HG03097 (cell line): Measurements from ENCODE around the gene DENND5B.
"Not testable (repeated sequence)": the region's sequence is repeated elsewhere in the genome, so short reads cannot be mapped to it uniquely, and the experiment has no call there.

Source experiments
- ATAC-seq: cut with Tn5 transposase; IDR thresholded peaks from one replicate; pipeline ENCODE4 v1.9.1; 2021; ENCODE audit not compliant: unreplicated experiment, low FRiP score

Gene DENND5B

DNA sequence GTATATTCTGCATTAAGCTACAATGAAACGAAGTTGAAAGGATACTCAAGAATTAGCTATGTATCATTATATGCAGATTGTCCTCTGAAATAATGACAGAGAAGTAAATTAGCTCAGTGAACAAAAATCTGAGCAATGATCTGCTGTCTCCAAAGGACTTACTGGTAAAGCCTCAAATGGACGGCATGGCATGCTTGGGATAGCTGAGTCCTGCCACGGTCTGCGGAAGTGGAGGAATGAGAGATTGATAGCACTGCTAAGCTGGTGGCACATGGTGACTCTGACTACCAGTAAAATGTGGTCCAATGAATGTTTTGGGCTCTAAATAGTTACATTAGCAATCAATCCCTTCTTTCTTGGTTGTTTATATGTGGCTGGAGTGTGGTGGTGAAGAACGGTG lies 3.7 kb upstream of the DENND5B start:
- ATAC-seq, result no peak

- ATAC-seq, result peak; percentile 9
Observed at GRCh38 chr12:31591380-31591901, 505 bp upstream of the DENND5B start.

DNA sequence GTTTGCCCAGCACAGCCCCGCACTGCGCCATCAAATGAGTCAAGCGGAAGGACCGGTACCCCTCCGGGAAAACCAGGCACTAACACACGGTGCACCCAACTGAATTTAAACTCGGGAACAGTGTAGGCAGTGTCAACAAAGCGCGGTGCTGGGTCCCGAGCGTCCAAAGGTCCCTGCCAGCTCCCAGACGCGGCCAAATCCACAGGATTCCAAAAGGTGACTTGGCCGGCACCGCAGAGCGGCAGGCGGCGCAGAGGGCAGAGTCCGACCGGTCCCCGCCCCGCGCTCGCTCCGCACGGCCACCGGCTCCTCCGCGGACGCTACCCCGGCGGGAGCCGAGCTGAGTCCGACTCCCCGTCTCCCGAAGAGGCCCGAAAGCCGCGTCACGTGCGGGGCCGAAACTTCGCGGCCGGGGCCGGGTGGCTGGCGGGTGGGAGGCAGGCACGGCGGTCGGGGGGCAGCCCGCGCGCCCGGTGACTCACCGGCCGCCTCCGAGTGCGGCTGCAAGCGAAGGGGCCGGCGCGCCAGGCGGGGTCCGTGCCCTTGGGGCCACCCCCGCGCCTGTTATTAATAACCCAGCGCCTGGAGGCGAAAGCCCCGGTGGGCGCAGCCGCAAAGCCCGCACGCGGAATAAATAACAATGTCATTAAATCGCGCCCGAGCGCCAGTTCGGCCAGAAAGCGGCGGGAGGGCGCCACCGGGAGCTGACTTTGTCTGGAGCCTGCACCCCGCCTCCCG lies 863 bp downstream of the DENND5B start:
- ATAC-seq, result peak; percentile 36

GRCh38 chr12:31589598-31589903 lies 1.4 kb downstream of the DENND5B start:
- ATAC-seq, result no peak

GRCh38 chr12:31588976-31589375 lies 2.0 kb downstream of the DENND5B start:
- no peak for ATAC-seq

DNA sequence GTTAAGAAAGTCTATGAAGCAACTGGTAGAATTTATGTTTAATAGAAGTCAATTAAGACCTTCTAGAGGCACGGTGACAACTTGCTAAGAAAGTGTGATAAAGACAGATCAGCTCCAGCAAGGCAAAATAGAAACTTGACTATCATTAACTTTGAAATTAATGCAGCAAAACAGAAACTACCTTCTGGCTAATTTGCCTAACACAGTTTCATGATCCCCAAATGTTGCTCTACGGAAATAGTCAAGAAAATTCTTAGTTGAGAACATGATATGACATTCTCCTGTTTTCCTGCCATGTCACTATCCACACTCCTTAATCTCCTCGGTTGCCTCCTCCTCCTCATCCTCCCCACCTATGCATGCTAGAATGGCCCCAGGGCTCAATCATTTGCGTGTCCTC lies 4.2 kb downstream of the DENND5B start:
- no peak for ATAC-seq

- ATAC-seq, result no peak
Observed at GRCh38 chr12:31585895-31586294, 5.0 kb downstream of the DENND5B start.

DNA sequence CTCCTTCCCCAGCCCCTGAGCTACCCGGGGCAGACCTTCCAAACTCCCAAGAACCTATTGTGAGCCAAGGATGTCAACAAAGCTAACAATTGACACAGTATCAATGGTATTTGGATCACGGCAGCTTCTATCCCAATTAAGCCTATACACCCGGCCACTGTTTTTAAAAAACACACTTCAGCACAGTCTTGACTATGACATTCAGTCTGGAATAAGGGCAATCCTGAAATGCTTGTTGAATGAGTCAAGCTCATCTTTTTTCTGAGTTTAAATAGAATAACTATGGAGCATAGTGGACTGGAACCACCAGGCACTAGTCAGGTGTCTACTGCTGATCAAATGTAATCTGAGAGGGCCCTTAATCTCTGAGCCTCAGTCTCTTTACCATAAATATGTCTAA lies 5.7 kb downstream of the DENND5B start:
- no peak for ATAC-seq

- no peak for ATAC-seq
Observed at GRCh38 chr12:31584782-31585181, 6.2 kb downstream of the DENND5B start.

DNA sequence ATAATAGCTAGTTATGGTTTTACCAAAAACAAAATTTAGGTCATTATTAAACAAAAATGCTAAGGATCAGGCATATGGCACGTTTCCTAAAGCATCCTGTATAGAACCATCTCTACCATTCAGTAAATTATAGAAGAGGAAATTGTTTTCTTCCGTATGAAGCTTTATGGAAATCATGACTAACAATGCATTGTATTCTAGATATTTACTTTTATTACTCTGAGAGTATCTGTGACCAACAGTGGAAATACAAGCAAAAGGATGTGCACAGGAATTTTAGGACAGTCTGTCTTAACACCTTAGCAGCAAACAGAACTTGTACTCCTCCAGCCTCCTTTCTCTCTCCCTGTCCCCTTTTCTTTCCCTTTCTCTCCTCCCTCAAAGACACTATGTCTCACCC lies 7.1 kb downstream of the DENND5B start:
- no peak for ATAC-seq

DNA sequence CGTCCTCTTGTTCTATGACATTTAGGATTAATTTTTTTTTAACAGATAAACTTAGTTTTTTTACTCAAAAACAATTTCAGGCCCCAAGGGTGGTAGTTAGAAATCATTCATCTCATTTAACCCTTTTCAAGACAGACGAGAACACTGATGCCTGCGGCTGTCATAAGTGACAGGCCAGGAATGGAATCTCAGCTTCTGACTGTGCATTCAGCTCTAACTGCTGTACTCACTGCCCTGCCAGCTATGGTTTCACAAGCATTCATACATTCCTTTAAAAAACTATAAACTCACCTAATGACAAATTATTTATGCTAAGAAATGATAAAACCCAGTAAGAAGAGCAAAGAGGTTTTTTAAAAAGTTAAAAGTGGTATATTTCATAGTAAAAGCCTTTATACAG lies 8.8 kb downstream of the DENND5B start:
- no peak for ATAC-seq

- ATAC-seq, result peak; percentile 52
Observed at GRCh38 chr12:31578632-31579031, 12.3 kb downstream of the DENND5B start.

DNA sequence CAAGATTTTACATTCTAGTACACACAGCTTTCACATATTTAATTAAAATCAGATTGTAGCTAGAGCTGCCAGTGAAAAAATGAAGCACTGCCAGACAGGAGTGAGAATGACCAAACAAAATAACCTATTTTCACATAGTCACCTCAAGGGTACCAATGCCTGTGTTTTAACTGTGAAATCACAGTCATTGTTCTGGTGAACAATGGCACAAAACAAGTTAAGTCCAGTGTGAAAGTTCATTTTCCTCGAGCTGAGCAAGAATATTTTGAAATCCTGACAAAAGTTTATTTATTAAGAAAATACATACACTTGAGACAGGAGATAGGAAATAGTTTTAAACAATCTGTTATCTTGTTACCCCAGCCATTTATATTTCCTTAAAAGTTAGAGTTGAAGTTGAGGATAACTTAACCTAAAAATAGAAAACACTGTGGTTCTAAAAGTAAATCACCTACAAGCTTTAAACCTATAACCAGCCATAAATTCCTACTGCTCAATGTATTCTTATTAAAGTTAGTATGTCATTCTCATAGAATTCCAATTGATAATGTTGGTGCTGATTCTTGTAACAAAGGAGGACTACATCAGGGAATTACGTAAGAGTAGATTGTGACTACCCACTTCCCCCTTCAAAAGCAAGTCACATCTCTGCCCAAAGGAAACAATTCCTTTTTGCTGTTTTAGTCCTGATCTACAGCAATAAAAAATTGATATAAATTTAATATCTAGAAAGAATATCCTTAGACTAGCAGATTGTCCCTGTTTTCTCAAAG lies 15.9 kb downstream of the DENND5B start:
- ATAC-seq, result no peak

GRCh38 chr12:31574367-31574766 lies 16.6 kb downstream of the DENND5B start:
- ATAC-seq, result not testable (repeated sequence)

GRCh38 chr12:31572900-31573600 lies 17.9 kb downstream of the DENND5B start:
- no peak for ATAC-seq

- no peak for ATAC-seq
Observed at GRCh38 chr12:31570880-31571279, 20.1 kb downstream of the DENND5B start.

DNA sequence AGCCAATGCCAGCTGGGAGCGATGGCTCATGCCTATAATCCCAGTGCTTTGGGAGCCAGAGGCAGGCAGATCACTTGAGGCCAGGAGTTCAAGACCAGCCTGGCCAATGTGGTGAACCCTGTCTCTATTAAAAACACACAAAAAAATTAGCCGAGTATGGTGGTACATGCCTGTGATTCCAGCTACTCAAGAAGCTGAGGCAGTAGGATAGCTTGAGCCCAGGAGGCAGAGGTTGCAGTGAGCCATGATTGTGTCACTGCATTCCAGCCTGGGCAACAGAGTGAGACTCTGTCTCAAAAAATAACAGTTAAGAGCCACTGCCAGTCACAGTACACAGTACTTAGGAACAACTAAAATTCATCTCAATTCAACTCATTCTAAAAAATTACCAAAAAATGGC lies 21.4 kb downstream of the DENND5B start:
- ATAC-seq, result not testable (repeated sequence)

- no peak for ATAC-seq
Observed at GRCh38 chr12:31568498-31568897, 22.4 kb downstream of the DENND5B start.

- ATAC-seq, result no peak
Observed at GRCh38 chr12:31567029-31567428, 23.9 kb downstream of the DENND5B start.

GRCh38 chr12:31566547-31566946 lies 24.4 kb downstream of the DENND5B start:
- no peak for ATAC-seq

GRCh38 chr12:31562594-31563328 lies 28.2 kb downstream of the DENND5B start:
- no peak for ATAC-seq
